ENCODE results near the gene FATE1.

FATE1 gene

GRCh38 chrX:151743651-151744470, 28.0 kb downstream of the FATE1 start:
- DNase-seq: no peak

GRCh38 chrX:151745651-151746050, 29.8 kb downstream of the FATE1 start:
- DNase-seq: no peak

DNA sequence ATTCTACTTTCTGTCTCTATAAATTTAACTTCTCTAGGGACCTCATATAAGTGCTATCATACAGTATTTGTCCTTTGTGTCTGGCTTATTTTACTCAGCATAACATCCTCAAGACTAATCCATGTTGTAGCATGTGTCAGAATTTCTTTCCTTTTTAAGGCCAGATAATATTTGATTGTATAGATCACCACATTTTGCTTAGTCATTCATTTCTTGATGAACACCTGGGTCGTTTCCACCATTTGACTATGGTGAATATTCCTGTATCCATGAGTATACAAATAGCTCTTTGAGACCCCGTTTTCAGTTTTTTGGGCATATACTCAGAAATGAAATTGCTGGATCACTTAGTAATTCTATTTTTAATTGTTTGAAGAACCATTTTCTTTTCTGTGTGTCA, 30.7 kb downstream of the FATE1 start:
- no peak for DNase-seq

DNA sequence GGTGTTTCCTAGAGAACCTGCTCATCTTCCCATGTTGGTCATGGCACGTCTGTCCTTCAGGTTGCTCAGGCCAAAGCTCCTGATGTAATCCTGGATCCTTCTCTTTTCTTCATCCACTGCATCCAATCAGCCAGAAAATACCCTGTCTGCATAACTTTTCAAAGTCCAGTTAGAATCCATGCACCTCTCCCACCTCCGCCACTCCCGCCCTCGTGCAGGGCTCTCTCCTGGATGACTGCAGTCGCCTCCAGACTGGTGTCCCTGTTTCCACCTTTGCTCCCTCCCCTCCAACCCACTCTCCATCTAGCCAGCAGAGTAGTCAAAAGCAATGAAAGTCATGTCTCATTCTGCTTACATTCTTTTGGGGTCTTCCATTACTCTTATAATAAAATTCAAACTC, 34.7 kb downstream of the FATE1 start:
- no peak for DNase-seq

DNA sequence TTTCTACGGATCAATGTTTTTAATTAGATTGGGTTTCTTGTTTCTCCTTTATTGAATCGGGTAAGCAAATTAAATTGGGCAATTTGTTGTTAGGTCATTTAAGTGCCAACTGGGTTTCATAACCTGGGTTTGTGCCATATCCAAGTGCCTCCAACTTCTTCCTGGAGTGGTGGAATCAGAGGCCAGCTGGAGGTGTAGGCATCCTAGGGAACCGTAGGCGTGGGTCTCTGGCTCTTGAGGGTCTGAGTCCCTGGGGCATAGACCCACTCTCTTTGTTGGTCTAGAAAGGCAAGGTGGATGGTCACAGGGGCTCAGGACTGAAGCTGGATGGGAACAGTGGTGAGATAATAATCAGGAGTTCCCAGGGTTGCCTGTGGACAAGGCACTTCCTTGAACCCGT, 37.0 kb downstream of the FATE1 start:
- no peak for DNase-seq

GRCh38 chrX:151753313-151754046, 37.6 kb downstream of the FATE1 start:
- peak; percentile 2 for DNase-seq

DNA sequence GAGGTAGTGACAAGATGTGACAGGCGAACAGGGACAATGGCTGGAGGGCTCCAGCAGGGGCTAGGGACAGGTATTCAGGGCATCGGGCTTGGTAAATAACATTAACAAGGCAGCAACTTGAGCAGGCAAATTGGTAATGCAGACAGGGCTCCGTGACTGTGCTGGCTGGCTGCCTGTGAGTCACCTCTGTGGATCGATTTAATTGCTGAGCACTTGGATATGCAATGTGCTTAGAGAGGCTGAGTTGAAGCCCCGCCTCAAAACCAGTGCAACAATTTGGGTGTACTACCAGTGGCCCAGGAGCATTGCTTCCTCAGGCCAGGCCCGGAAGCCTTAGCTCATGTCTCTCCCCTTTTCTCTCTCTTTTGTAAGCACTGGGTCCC, 38.2 kb downstream of the FATE1 start:
- DNase-seq: no peak

DNA sequence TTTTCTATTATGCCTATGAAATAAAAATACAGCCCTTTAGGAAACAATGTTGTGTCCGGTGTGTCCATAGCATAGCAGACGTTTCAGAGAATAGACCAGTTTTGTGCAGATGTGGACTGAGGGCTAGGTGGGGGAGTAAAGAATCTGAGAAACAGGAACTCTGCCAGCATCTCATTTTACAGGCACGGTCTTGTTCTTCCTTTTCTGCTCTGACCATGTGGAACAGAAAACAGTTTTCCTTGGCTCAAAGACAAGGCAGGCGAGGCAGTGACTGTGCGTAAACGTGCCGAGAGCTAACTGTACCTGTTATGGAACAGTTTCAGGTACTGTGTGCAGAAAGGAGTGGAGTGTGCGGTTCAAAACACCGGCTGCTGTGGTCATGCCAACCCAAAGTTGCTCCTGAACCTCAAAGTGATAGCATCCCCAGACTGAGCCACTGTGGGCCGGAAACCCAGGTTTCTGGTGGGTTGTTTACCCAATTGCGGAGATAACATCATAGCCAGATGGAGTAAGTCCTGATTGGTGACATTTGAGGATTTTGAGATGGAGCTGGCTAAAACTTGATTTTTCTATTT, 38.9 kb downstream of the FATE1 start:
- DNase-seq: no peak

DNA sequence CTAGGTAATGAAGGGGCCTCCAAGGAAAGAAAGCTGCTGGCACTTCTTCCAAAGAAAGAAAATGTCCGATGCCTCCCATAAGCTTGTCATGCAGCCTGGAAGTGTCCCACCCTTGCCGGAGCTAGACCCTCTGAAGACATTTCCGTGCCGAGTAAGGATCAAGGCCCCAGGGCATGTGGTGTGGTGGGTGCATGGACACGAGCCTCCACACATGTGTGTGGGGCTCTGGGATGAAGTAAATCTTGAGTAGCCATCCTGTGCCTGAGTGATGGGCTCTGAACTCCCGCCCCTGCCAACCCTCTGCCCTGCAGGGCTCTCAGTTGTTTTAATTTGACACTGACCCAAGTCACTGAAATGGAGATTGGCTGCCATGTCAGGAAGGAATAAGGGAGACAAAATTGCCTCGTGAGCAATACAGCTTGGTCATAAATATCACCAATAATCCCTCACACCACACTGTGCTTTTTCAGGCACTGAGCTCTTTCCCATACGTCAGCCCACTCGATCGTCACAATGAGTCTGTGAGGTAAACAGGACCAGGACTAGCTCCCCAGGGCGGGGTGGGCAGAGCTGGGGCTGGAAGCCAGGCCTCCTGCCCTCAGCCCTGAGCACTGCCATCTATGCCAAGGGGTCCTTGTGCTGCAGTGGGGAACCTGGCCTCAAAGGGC, 43.3 kb downstream of the FATE1 start:
- no peak for DNase-seq

- no peak for DNase-seq
Measured at GRCh38 chrX:151762802-151763201, 47.0 kb downstream of the FATE1 start.

DNA sequence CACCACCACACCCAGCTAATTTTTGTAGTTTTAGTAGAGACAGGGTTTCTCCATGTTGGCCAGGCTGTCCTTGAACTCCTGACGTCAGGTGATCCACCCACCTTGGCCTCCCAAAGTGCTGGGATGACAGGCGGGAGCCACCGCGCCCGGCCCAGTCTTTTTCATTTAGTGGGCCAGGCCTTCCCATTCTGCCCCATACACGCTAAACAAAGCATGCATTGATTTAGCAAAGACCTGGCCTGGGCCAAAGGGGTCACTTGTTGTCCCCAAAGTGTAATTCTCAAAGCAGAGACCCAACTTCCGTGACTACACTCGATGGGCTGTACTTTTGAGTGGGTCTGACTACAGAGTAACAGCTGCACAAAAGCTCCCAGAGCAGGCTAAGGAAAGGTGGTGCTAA, 47.9 kb downstream of the FATE1 start:
- DNase-seq: no peak

GRCh38 chrX:151765026-151765425, 49.2 kb downstream of the FATE1 start:
- DNase-seq: no peak

DNA sequence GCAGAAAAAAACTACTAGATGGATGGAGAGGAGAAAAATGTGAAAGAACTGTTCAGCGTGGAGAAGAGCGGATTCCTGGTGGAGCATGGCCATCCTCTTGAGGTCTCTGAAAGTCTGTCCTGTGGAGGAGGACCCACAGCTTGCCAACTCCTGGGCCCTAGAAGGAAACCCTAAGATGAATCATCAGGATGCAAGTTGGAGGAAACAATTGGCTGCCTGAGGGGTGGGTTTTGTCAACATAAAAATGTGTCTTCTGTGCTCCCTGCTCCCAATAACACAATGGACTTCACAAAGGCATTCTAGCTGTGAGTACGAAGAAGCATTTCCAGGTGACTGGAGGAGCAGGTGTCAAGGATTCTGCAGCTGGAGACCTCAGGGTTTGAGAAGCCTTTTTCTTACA, 55.9 kb downstream of the FATE1 start:
- DNase-seq: no peak
